ENCODE results near the gene ECM1.

DNA sequence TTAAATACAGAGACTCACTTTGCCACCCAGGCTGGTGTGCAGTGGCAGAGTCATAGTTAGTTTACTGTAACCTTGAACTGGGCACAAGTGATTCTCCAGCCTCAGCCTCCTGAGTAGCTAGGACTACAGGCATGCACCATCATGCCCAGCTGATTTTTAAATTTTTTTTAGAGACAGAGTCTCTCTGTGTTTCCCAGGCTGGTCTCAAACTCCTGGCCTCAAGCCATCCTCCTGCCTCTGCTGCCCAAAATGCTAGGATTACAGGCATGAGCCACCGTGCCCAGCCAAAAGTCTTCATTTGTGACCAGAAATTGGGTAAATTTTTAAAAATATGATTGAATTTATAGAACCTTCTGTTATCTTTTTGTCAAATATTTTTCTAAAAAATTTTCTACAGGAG, 38.6 kb upstream of the ECM1 start:
- TF ChIP-seq, protein P1, sequence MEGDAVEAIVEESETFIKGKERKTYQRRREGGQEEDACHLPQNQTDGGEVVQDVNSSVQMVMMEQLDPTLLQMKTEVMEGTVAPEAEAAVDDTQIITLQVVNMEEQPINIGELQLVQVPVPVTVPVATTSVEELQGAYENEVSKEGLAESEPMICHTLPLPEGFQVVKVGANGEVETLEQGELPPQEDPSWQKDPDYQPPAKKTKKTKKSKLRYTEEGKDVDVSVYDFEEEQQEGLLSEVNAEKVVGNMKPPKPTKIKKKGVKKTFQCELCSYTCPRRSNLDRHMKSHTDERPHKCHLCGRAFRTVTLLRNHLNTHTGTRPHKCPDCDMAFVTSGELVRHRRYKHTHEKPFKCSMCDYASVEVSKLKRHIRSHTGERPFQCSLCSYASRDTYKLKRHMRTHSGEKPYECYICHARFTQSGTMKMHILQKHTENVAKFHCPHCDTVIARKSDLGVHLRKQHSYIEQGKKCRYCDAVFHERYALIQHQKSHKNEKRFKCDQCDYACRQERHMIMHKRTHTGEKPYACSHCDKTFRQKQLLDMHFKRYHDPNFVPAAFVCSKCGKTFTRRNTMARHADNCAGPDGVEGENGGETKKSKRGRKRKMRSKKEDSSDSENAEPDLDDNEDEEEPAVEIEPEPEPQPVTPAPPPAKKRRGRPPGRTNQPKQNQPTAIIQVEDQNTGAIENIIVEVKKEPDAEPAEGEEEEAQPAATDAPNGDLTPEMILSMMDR (IDR thresholded peaks at IDR 0.05): no peak
- TF ChIP-seq POLR2A (IDR thresholded peaks at IDR 0.05): no peak

Measured in uterus (tissue), 2 donors.